Fibroblast of the aortic adventitia (primary cell): ENCODE results near the gene EZR. TPM values are rescaled to one million over a fixed set of nuclear protein-coding genes. Genes with fewer than 3 reads are reported as not detected.

Experiments
- DNase-seq: peaks from one replicate; pipeline ENCODE4 v3.0.0-alpha.2; 2010; ENCODE audit warnings: low read depth
- H3K4me3 ChIP-seq: 2 replicates; pipeline ENCODE4 v1.5.1; 2011; ENCODE audit warnings: low read depth, mild to moderate bottlenecking, control low read depth, low read length, moderate library complexity
- small RNA-seq: library from RNA; depleted of rRNA; stranded (forward); fragments of <200 nt; gene quantifications from one replicate; pipeline ENCODE3, GENCODE V24; 2012
- total RNA-seq: library from RNA; depleted of rRNA; stranded (reverse); fragments of >200 nt; gene quantifications from 2 replicates; pipeline ENCODE4 v1.2.3, GENCODE V29; 2012; ENCODE audit warnings: low replicate concordance
- TF ChIP-seq, protein P1 (sequence below): IDR thresholded peaks from 2 replicates; pipeline ENCODE4 v1.5.1; 2011; ENCODE audit warnings: mild to moderate bottlenecking, low read length, control low read depth, inconsistent platforms; ENCODE audit not compliant: insufficient read depth

The EZR gene
- total RNA-seq, 1 donor: 41.3 TPM

DNA sequence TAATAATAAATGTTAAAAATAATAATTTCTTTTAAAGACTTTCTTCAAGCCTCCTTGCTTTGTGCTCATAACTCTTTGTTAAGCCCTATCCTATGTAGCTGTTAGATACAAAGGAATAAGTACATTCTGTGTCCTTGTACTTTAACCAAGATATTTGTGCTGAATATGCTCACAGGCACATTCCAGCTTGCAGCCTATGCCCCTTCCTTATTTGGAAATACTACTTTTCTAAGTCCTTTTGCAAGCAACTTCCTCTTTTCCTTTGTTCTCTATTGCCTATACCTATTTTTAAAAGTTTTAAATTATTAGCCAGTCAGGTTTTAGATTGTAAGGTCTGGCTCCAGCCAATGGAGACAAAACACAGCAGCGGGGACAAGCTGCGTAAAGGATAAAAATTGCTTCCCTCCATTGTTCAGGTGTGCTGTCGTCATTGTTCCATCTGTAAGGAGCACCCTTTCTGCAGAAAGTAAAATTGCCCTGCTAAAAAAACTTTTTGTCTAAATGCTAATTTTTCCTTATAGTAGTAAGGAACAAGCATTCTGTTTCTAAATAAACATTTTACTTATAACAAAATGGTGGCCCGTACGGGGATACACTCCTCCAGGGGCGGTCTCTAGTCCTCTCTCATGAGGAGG is 89.1 kb downstream of the EZR start:
- TF ChIP-seq, protein P1, sequence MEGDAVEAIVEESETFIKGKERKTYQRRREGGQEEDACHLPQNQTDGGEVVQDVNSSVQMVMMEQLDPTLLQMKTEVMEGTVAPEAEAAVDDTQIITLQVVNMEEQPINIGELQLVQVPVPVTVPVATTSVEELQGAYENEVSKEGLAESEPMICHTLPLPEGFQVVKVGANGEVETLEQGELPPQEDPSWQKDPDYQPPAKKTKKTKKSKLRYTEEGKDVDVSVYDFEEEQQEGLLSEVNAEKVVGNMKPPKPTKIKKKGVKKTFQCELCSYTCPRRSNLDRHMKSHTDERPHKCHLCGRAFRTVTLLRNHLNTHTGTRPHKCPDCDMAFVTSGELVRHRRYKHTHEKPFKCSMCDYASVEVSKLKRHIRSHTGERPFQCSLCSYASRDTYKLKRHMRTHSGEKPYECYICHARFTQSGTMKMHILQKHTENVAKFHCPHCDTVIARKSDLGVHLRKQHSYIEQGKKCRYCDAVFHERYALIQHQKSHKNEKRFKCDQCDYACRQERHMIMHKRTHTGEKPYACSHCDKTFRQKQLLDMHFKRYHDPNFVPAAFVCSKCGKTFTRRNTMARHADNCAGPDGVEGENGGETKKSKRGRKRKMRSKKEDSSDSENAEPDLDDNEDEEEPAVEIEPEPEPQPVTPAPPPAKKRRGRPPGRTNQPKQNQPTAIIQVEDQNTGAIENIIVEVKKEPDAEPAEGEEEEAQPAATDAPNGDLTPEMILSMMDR: no peak
- H3K4me3 ChIP-seq: no peak overlapping the region
- DNase-seq: no peak

DNA sequence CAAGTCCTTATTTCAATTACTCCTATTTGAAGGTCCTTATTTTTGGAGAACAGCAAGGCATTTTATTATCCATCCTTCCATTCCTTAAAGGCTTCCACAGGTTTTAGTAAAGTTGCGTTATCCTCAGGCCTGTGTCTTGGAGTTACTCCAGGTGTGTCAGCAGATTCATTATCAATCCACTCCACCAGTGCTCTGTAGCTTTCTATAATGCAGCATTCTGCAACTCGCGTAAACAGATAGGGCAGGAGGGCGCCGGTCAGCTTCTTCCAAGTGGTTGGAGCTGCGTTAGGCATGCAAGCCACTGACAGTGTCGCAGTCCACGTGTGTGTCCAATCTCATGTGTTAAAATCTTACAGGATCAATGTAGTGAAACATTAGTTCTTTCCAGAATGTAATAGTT is 93.5 kb downstream of the EZR start:
- TF ChIP-seq, protein P1: no peak
- H3K4me3 ChIP-seq: no peak overlapping the region
- no peak for DNase-seq

DNA sequence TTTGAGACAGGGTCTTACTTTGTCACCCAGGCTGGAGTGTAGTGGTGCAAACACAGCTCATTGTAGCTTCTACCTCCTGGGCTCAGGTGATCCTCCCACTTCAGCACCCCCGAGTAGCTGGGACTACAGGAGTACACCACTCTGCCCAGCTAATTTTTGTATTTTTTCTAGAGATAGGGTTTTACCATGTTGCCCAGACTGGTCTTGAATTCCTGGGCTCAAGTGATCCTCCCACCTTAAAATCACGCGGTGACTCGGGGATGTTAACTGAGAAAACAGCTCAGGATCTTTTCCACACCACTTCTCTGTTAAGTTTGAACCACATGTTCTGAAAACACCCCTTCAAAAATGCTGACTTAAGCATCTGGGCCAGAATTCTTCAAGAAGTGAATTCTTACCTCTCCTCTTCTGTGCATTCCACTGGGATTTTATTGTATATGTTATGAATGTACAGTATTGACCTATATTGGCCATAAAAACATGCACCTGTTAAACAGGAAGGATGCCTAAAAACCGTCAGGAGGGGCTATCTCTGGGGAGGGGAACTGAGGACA is 96.9 kb downstream of the EZR start:
- TF ChIP-seq, protein P1: no peak
- no peak for DNase-seq
- H3K4me3 ChIP-seq: no peak overlapping the region

DNA sequence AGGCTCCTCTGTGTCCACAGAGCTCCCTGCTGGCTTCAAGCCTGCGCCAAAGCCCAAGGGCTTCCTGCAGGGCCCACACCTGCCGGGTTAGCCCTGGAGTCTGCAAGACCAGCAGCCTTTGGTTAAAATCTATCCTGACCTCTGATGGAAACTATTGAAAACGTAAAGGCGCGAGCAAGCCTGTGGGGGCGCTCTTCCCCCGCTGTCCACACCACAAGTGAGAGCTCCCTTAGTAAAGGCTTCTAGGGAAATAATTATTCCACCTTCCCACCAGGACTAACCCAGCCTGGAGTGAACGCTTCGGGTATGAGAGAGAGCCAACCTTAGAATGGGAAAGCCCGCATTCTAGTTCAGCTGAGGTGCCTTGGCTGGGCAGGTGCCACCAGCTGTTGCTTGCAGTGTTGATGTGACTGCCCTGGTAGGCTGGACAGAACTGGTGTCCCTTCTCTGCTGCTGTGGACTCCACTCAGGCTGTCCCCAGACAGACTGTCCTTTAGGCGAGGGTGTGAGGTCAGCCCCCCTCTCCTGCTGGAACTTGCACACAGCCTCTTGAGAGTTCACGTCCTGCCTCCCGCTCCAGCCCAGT is 100.6 kb downstream of the EZR start:
- DNase-seq: peak; percentile 20
- H3K4me3 ChIP-seq: no peak overlapping the region
- TF ChIP-seq, protein P1: peak; percentile 58

GRCh38 chr6:158717341-158718330 is 101.5 kb downstream of the EZR start:
- no peak overlapping the region for H3K4me3 ChIP-seq
- TF ChIP-seq, protein P1: no peak
- no peak for DNase-seq

Small RNA genes within 50 kb of the gene (small RNA-seq; reads per million reads assigned to genes)
- not detected for gene MIR3918

Other genes with a start within 250 kb of the EZR start
- 65.4 and 138 TPM in 2 replicates for gene DYNLT1, start 174.6 kb downstream of the EZR start, total RNA-seq
- 1.9 and 10.5 TPM in 2 replicates for gene SYTL3, start 169.3 kb downstream of the EZR start, total RNA-seq
- 5.2 and 6.4 TPM in 2 replicates for gene RSPH3, start 180.8 kb upstream of the EZR start, total RNA-seq
- not detected in 2 replicates for gene TAGAP, start 225.6 kb upstream of the EZR start, total RNA-seq